UCSD-AML1 (cell line): ENCODE results near the gene OR10H5.
"Not testable (repeated sequence)": the region's sequence is repeated elsewhere in the genome, so short reads cannot be mapped to it uniquely, and the experiment has no call there.

ENCODE experiments used
- DNase-seq: peaks from one replicate; lab custom pipeline; 2025; ENCODE audit not compliant: unreplicated experiment; lab: John Stamatoyannopoulos, UW

OR10H5 gene

GRCh38 chr19:15843203-15843893, 55.9 kb downstream of the OR10H5 start:
- no peak for DNase-seq

GRCh38 chr19:15843894-15844222, 56.4 kb downstream of the OR10H5 start:
- DNase-seq = not testable (repeated sequence)

GRCh38 chr19:15846923-15847322, 59.5 kb downstream of the OR10H5 start:
- DNase-seq = no peak

- no peak for DNase-seq
Measured at GRCh38 chr19:15850385-15850784, 62.9 kb downstream of the OR10H5 start.
